ENCODE measurements around the gene ZSCAN1. TPM values are rescaled to one million over a fixed set of nuclear protein-coding genes. Genes with fewer than 3 reads are reported as not detected.

Gene ZSCAN1
- total RNA-seq, 1 experiment from 2014 or later, result not detected

DNA sequence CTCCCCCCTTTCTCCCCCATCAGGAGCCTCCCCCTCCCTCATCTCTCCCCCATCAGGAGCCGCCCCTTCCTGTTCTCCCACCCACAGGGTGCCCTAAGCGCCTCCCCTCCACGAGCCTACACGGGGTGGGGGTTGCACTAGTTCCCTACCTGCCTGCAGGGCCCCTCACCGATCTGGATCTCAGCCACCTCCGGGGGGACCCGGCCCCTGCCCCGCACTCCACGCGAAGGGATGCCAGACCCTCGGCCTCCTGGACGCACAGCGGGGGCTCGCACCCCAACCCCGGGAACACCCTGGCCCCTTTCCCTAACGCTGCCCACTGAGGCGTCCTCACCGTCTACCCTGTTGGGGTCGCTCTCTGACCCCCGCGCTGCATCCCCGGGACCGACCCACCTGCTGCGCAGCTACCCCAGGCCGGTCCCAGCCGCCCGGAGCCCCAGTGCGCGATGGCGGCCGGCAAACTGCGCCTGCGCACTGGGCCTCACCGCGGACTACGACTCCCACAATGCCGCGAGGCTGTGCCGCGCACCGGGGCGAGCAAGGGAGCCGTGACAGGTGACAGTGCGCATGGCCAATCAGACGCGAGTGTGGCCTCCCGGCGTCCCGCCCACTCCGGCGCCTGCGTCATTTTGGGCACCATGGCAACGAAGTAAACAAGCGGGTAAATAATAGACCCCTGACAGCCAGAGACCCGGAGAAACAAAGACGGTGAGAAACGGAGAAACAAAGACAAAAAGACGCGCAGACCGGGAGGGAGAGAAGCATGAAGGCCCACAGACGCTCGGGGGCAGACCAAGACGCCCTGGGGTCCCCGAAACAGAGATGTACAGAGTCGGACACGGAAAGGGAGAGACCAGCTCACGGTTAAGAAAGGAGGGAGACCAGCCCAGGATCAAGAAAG is 64.2 kb downstream of the ZSCAN1 start, which contains the start of gene ZSCAN18:
TSS of gene ZSCAN18 (minus strand) at position 451 of the 901 bp plus-strand sequence. CDS start 7,964 bp downstream, outside the sequence.
- ChIA-PET CTCF (no interaction called here), POLR2A (no interaction called here)
- Histone ChIP-seq H3K4me3 (ENCODE audit: low read depth in 2 of 2, low read length in 2 of 2) (peak within 1 kb of the TSS in 1 of 2 experiments; percentile 30; a peak in 1 of 4 replicates), H3K27me3 (ENCODE audit: control insufficient read depth, insufficient read depth, low read length) (no peaks in the 10 kb centered on the region), H3K9me3 (ENCODE audit: control insufficient read depth, insufficient read depth, low read depth, low read length) (no peaks in the 10 kb centered on the region; the same call in 1 of the 2 replicates), H3K27ac (ENCODE audit: low read length) (no peak within 1 kb of the TSS), H3K36me3 (ENCODE audit: control insufficient read depth, insufficient read depth, low read length) (no peaks in the 10 kb centered on the region), H3K4me1 (ENCODE audit: control insufficient read depth, insufficient read depth, low read length) (no peaks in the 10 kb centered on the region)
- intact Hi-C loops (cut with micrococcal nuclease; ENCODE audit: unreplicated experiment) (no loop called here), in situ Hi-C loops (cut with HindIII; ENCODE audit: low pct_unique_long_range_greater_than_20kb, low sequenced_read_pairs) (no loop called here)
- DNase-seq (ENCODE audit: low read depth, low spot score) (no peak), ATAC-seq (no peak)
- TF ChIP-seq TCF7L2 (IDR thresholded peaks at IDR 0.05; ENCODE audit: low read depth, low read length), result no peak
- TF ChIP-seq, protein P1, sequence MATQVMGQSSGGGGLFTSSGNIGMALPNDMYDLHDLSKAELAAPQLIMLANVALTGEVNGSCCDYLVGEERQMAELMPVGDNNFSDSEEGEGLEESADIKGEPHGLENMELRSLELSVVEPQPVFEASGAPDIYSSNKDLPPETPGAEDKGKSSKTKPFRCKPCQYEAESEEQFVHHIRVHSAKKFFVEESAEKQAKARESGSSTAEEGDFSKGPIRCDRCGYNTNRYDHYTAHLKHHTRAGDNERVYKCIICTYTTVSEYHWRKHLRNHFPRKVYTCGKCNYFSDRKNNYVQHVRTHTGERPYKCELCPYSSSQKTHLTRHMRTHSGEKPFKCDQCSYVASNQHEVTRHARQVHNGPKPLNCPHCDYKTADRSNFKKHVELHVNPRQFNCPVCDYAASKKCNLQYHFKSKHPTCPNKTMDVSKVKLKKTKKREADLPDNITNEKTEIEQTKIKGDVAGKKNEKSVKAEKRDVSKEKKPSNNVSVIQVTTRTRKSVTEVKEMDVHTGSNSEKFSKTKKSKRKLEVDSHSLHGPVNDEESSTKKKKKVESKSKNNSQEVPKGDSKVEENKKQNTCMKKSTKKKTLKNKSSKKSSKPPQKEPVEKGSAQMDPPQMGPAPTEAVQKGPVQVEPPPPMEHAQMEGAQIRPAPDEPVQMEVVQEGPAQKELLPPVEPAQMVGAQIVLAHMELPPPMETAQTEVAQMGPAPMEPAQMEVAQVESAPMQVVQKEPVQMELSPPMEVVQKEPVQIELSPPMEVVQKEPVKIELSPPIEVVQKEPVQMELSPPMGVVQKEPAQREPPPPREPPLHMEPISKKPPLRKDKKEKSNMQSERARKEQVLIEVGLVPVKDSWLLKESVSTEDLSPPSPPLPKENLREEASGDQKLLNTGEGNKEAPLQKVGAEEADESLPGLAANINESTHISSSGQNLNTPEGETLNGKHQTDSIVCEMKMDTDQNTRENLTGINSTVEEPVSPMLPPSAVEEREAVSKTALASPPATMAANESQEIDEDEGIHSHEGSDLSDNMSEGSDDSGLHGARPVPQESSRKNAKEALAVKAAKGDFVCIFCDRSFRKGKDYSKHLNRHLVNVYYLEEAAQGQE (IDR thresholded peaks at IDR 0.05; ENCODE audit: insufficient read depth in 1 of 2, low read depth in 2 of 2, low read length in 1 of 2), result no peak
- BruUV-seq (replicated peaks), result no TSS peak

DNA sequence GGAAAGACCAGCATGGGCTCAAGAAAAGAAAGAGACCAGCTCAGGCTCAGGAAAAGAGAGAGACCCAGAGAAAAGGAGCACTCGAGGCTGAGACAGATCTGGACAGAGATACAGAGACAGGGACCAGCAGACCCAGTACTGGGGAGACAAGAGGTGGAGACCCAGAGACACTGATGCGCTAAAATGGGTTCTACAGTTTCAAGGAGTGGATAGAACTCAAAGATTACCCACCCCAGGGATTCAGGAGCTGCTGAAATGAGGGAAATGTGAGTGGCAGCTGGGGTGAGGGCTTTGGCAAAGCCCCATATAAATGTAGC is 64.8 kb downstream of the ZSCAN1 start:
- ATAC-seq (no peak), DNase-seq (ENCODE audit: low read depth, low spot score) (no peak)
- in situ Hi-C loops (cut with HindIII; ENCODE audit: low pct_unique_long_range_greater_than_20kb, low sequenced_read_pairs), result no loop called here
- Histone ChIP-seq H3K4me3 (ENCODE audit: low read depth in 2 of 2, low read length in 2 of 2) (peak overlapping the region in 1 of 2 experiments; percentile 11; a peak in 1 of 4 replicates), H3K4me1 (ENCODE audit: control insufficient read depth, insufficient read depth, low read length) (no peaks in the 10 kb centered on the region), H3K27ac (ENCODE audit: low read length) (no peak overlapping the region), H3K27me3 (ENCODE audit: control insufficient read depth, insufficient read depth, low read length) (no peaks in the 10 kb centered on the region), H3K9me3 (ENCODE audit: control insufficient read depth, insufficient read depth, low read depth, low read length) (peaks cover 6% of the 10 kb centered on the region; the same call in 1 of the 2 replicates), H3K36me3 (ENCODE audit: control insufficient read depth, insufficient read depth, low read length) (no peaks in the 10 kb centered on the region)
- POLR2A ChIA-PET, result no interaction called here
- no TSS peak for BruUV-seq (replicated peaks)
- CTCF ChIA-PET, result no interaction called here
- TF ChIP-seq POLR2AphosphoS5 (IDR thresholded peaks at IDR 0.05; ENCODE audit: low read depth, low read length) (no peak), TCF7L2 (IDR thresholded peaks at IDR 0.05; ENCODE audit: low read depth, low read length) (no peak), CTCF (IDR thresholded peaks at IDR 0.05) (no peak), SIN3A (IDR thresholded peaks at IDR 0.05; ENCODE audit: borderline replicate concordance, insufficient read depth, low read depth, low read length) (no peak)
- TF ChIP-seq, protein P1 (IDR thresholded peaks at IDR 0.05; ENCODE audit: insufficient read depth in 1 of 2, low read depth in 2 of 2, low read length in 1 of 2), result no peak
- intact Hi-C loops (cut with micrococcal nuclease; ENCODE audit: unreplicated experiment), result no loop called here

Other genes starting within 250 kb of the ZSCAN1 start
- 7.5 TPM for gene ZNF552, start 219.1 kb upstream of the ZSCAN1 start, total RNA-seq (2021; ENCODE audit: unreplicated experiment)
- 17.6 TPM for gene ZNF587B, start 203.7 kb upstream of the ZSCAN1 start, total RNA-seq (2021; ENCODE audit: unreplicated experiment)
- gene ZNF587, start 184.2 kb upstream of the ZSCAN1 start, total RNA-seq (2021; ENCODE audit: unreplicated experiment), result 57.3 TPM
- gene ZNF814, start 145.0 kb upstream of the ZSCAN1 start, total RNA-seq (2021; ENCODE audit: unreplicated experiment), result 4.8 TPM
- 22.8 TPM for gene ZNF417, start 117.4 kb upstream of the ZSCAN1 start, total RNA-seq (2021; ENCODE audit: unreplicated experiment)
- 5.1 TPM for gene ZNF418, start 98.6 kb upstream of the ZSCAN1 start, total RNA-seq (2021; ENCODE audit: unreplicated experiment)
- 10.1 TPM for gene ZNF256, start 86.3 kb upstream of the ZSCAN1 start, total RNA-seq (2021; ENCODE audit: unreplicated experiment)
- 0.98 TPM for gene C19orf18, start 59.5 kb upstream of the ZSCAN1 start, total RNA-seq (2021; ENCODE audit: unreplicated experiment)
- gene ZNF606, start 31.2 kb upstream of the ZSCAN1 start, total RNA-seq (2021; ENCODE audit: unreplicated experiment), result 16.1 TPM
- not detected for gene ZNF135, start 25.3 kb downstream of the ZSCAN1 start, total RNA-seq (2021; ENCODE audit: unreplicated experiment)
- gene ZSCAN18, start 64.2 kb downstream of the ZSCAN1 start, total RNA-seq (2021; ENCODE audit: unreplicated experiment), result not detected
- 12.2 TPM for gene ZNF329, start 116.8 kb downstream of the ZSCAN1 start, total RNA-seq (2021; ENCODE audit: unreplicated experiment)
- gene ZNF274, start 149.0 kb downstream of the ZSCAN1 start, total RNA-seq (2021; ENCODE audit: unreplicated experiment), result 13.7 TPM
- gene ZNF544, start 194.9 kb downstream of the ZSCAN1 start, total RNA-seq (2021; ENCODE audit: unreplicated experiment), result 48.5 TPM
- gene ZNF8, start 244.9 kb downstream of the ZSCAN1 start, total RNA-seq (2021; ENCODE audit: unreplicated experiment), result 12.6 TPM